SK-N-SH (cell line): ENCODE results near the gene KLHDC10. TPM values are rescaled to one million over a fixed set of nuclear protein-coding genes. Genes with fewer than 3 reads are reported as not detected.

Experiments
- CTCF ChIA-PET: fragments of 300-600, 350-600 bp; formaldehyde crosslinking; extraction: SDS; loops from one replicate; lab custom pipeline; 2021; lab: Yijun Ruan, JAX
- POLR2A ChIA-PET: fragments of 350-600 bp; sonication (Branson Sonifier 250); formaldehyde crosslinking; extraction: SDS; loops from one replicate; lab custom pipeline; 2020; ENCODE audit warnings: antibody characterized with exemption, inconsistent platforms; lab: Yijun Ruan, JAX
- DNase-seq: peaks from one replicate; pipeline ENCODE4 v3.0.0; 2012
- H2AFZ ChIP-seq: fragments of 200-600 bp; sonication (generic); 2 replicates; pipeline ENCODE4 v1.8.1; 2016; ENCODE audit warnings: antibody characterized with exemption, mild to moderate bottlenecking, low read depth
- H3F3A ChIP-seq: fragments of 200-600 bp; sonication (generic); replicated peaks from 2 replicates; pipeline ENCODE3; 2016; ENCODE audit warnings: antibody characterized with exemption, mild to moderate bottlenecking; ENCODE audit not compliant: insufficient read depth
- H3K27ac ChIP-seq, 2 experiments: fragments of 200-500 bp in 1 of 2; fragments of 200-600 bp in 1 of 2; sonication (Bioruptor generic) in 1 of 2; sonication (generic), shearing (Covaris generic) in 1 of 2; 2 replicates each; pipeline versions ENCODE4 v1.5.1 to v1.6.1; 2014 to 2016; ENCODE audit warnings: low read depth in 2 of 2, inconsistent platforms in 1 of 2, low read length in 1 of 2, mild to moderate bottlenecking in 1 of 2, mixed read lengths in 1 of 2
- H3K27me3 ChIP-seq: fragments of 200-600 bp; sonication (generic), shearing (Covaris generic); 2 replicates; pipeline ENCODE4 v1.6.1; 2016; ENCODE audit warnings: mixed run types; ENCODE audit not compliant: insufficient read depth
- H3K36me3 ChIP-seq, 2 experiments: fragments of 200-500 bp in 1 of 2; fragments of 200-600 bp in 1 of 2; sonication (Bioruptor generic) in 1 of 2; sonication (generic) in 1 of 2; replicated peaks in 1 of 2; 2 replicates each; pipeline versions ENCODE3 to v1.5.1; 2014 to 2016; ENCODE audit warnings: low read length in 1 of 2, mild to moderate bottlenecking in 1 of 2; ENCODE audit not compliant: insufficient read depth in 2 of 2, control insufficient read depth in 1 of 2
- H3K4me1 ChIP-seq, 2 experiments: fragments of 200-500 bp in 1 of 2; fragments of 200-600 bp in 1 of 2; sonication (Bioruptor generic) in 1 of 2; sonication (generic), shearing (Covaris generic) in 1 of 2; 2 replicates each; pipeline versions ENCODE4 v1.5.1 to v1.6.1; 2014 to 2016; ENCODE audit warnings: low read depth in 1 of 2, low read length in 1 of 2, mixed run types in 1 of 2; ENCODE audit not compliant: insufficient read depth in 2 of 2, control insufficient read depth in 1 of 2
- H3K4me2 ChIP-seq: fragments of 200-600 bp; sonication (generic), shearing (Covaris generic); 2 replicates; pipeline ENCODE4 v1.6.1; 2017; ENCODE audit warnings: mixed run types
- H3K4me3 ChIP-seq, 2 experiments: fragments of 200-500 bp in 1 of 2; fragments of 200-600 bp in 1 of 2; sonication (Bioruptor generic) in 1 of 2; sonication (generic), shearing (Covaris generic) in 1 of 2; 2 replicates each; pipeline versions ENCODE4 v1.5.1 to v1.8.1; 2014 to 2016; ENCODE audit warnings: low read depth in 2 of 2, inconsistent platforms in 1 of 2, low read length in 1 of 2, mild to moderate bottlenecking in 1 of 2, mixed read lengths in 1 of 2, moderate library complexity in 1 of 2
- H3K79me2 ChIP-seq: fragments of 200-600 bp; sonication (generic); 2 replicates; pipeline ENCODE4 v1.8.1; 2017; ENCODE audit warnings: mild to moderate bottlenecking; ENCODE audit not compliant: insufficient read depth
- H3K9ac ChIP-seq: fragments of 200-600 bp; sonication (generic); 2 replicates; pipeline ENCODE4 v1.6.1; 2017; ENCODE audit warnings: mixed run types
- H3K9me2 ChIP-seq: fragments of 200-600 bp; sonication (generic); 2 replicates; pipeline ENCODE4 v1.6.1; 2017; ENCODE audit warnings: mixed run types
- H3K9me3 ChIP-seq: fragments of 200-600 bp; sonication (generic); 2 replicates; pipeline ENCODE4 v1.6.1; 2017; ENCODE audit warnings: mixed run types, mild to moderate bottlenecking, moderate library complexity
- H4K20me1 ChIP-seq: fragments of 200-600 bp; sonication (generic); 2 replicates; pipeline ENCODE4 v1.6.1; 2017; ENCODE audit warnings: mild to moderate bottlenecking, mixed run types; ENCODE audit not compliant: insufficient read depth
- IRF3 ChIP-seq: fragments of 150-350 bp; IDR thresholded peaks from 2 replicates; pipeline ENCODE4 v1.6.1; 2016; ENCODE audit warnings: mild to moderate bottlenecking, low read depth, low read length
- NFIC ChIP-seq: IDR thresholded peaks from 2 replicates; pipeline ENCODE4 v1.4.0; 2012; ENCODE audit warnings: borderline replicate concordance
- NRF1 ChIP-seq: IDR thresholded peaks from 2 replicates; pipeline ENCODE4 v1.6.1; 2012; ENCODE audit warnings: low read depth, mild to moderate bottlenecking, low read length
- RAD21 ChIP-seq: IDR thresholded peaks from 2 replicates; pipeline ENCODE4 v1.6.1; 2012; ENCODE audit warnings: mild to moderate bottlenecking, low read length
- REST ChIP-seq: IDR thresholded peaks from 2 replicates; pipeline ENCODE4 v1.6.1; 2012; ENCODE audit warnings: mild to moderate bottlenecking, low read depth, low read length, moderate library complexity
- RFX5 ChIP-seq: IDR thresholded peaks from 2 replicates; pipeline ENCODE4 v1.6.1; 2012; ENCODE audit warnings: mild to moderate bottlenecking, improper control_type of control experiment, low read length
- SMC3 ChIP-seq: IDR thresholded peaks from 2 replicates; pipeline ENCODE4 v1.6.1; 2012; ENCODE audit warnings: low read depth, low read length, improper control_type of control experiment
- TAF1 ChIP-seq: IDR thresholded peaks from 2 replicates; pipeline ENCODE4 v1.6.1; 2012; ENCODE audit warnings: low read depth, mild to moderate bottlenecking, low read length, moderate library complexity, borderline replicate concordance
- TCF12 ChIP-seq: IDR thresholded peaks from 2 replicates; pipeline ENCODE4 v1.4.0; 2012
- WGBS: methylation state at CpG from one replicate; pipeline ENCODE4 v1.1.6; 2017; ENCODE audit warnings: low lambda C conversion rate; 5-methylcytosine and 5-hydroxymethylcytosine counted together
- polyA plus RNA-seq, 3 experiments: library from polyadenylated mRNA; depleted of rRNA; stranded (reverse); fragments of >200 nt; gene quantifications; 2 replicates each; pipeline ENCODE4 v1.2.3, GENCODE V29; 2012
- TF ChIP-seq, protein P1 (sequence below): fragments of 200-600 bp; sonication (generic); IDR thresholded peaks from 2 replicates; pipeline ENCODE4 v1.6.1; 2017; ENCODE audit warnings: antibody characterized with exemption, mild to moderate bottlenecking, moderate library complexity
- TF ChIP-seq, protein P2 (sequence below): IDR thresholded peaks from 2 replicates; pipeline ENCODE4; 2012
- TF ChIP-seq, protein P3 (sequence below): IDR thresholded peaks from 2 replicates; pipeline ENCODE4 v1.4.0; 2012; ENCODE audit warnings: low read depth, borderline replicate concordance

The KLHDC10 gene
- polyA plus RNA-seq, 1 of the 3 experiments (the other 2 are of a cell fraction) = 15.9 TPM

DNA sequence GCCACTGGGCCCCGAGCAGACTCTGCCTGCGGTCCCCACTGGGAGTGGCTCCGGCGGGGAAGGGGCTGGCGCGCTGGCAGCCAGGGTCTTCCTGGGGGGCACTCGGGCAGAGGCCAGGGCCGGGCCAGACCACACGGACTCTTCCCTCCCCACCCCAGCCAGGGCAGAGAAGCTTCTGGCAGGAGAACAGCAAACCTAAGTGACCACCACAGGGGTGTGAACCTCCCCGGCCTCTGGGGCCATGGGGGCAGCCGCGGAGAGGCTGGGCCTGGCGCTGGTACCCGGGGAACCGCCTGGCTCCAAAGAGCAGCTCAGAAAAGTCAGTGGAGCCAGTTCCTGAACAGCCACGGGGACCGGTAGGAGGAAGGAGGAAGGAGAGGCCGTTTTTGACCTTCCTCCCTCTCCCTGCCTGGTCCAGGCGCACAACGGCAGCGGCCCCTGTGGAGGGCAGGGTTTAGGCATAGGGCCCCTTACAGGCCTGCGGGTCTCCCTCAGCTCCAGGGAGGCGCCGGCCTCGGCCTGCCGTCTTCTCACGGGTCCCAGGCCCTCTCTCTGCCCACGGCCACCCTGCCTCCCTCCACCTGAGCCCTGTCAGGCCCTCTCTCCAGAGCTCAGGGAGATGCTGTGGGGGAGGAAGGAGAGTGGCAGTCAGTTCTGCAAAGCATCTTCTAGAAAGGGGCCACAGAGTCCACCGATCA is 83.0 kb downstream of the KLHDC10 start (continued):
- TF ChIP-seq IRF3 = no peak
- TF ChIP-seq NRF1 = no peak

DNA sequence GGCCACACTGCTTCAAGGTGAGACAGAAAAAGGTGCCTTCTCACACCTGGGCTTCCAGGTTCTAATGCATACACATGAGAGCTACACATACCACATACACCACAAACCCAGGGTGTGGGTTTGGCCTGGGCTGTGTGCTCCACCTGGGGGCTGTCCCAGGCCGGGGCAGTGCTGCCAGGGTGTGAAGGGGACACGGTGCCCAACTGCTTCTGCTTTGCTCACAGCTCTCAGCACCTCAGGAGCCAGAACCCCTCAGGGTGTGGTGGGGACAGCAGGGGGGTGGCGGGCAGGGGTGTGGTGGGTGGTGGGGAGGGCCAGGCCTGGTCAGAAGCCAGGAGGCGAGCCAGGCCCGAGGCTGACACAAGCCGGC is 83.8 kb downstream of the KLHDC10 start:
- Histone ChIP-seq H3K9me3 (no peaks in the 10 kb centered on the region), H2AFZ (no peak overlapping the region), H3K27ac (peak overlapping the region in 1 of 2 experiments; percentile 11; a peak in 2 of 4 replicates), H3K79me2 (no peaks in the 10 kb centered on the region), H3K4me2 (no peak overlapping the region), H3K4me1 (peaks cover 0 to 16% of the 10 kb centered on the region in 2 experiments; a peak in 1 of 4 replicates), H3K4me3 (no peak overlapping the region), H3K36me3 (peaks cover 0 to 3% of the 10 kb centered on the region in 2 experiments), H3F3A (peaks cover 4% of the 10 kb centered on the region), H3K27me3 (no peaks in the 10 kb centered on the region), H3K9ac (no peak overlapping the region), H4K20me1 (no peaks in the 10 kb centered on the region), H3K9me2 (no peaks in the 10 kb centered on the region)
- ChIA-PET POLR2A (interaction anchor here (1.8 to 2.8 kb wide), 2 partner anchors 12 to 51 kb away, joined by 13 to 19 read pairs; partner anchors contain the start of gene TMEM209), CTCF (interaction anchor here (0.8 to 3.0 kb wide), 13 partner anchors 9 to 570 kb away, joined by 3 to 20 read pairs (median 4); no protein-coding TSS in a partner anchor)
- DNase-seq = no peak
- peak; percentile 23; the same call in 1 of the 2 replicates for TF ChIP-seq SMC3
- no peak for TF ChIP-seq RFX5
- peak; percentile 42 for TF ChIP-seq RAD21
- no peak for TF ChIP-seq NRF1
- WGBS = 38% methylated on average over 5 of the region's 6 CpGs

- Histone ChIP-seq H3K4me3 (no peak overlapping the region; a peak in 1 of 4 replicates), H3K9me2 (no peaks in the 10 kb centered on the region), H3K36me3 (peaks cover 0 to 7% of the 10 kb centered on the region in 2 experiments), H3K27ac (peak overlapping the region in 1 of 2 experiments; percentile 48; a peak in 2 of 4 replicates), H3K9ac (no peak overlapping the region), H4K20me1 (no peaks in the 10 kb centered on the region), H2AFZ (no peak overlapping the region), H3F3A (peaks cover 4% of the 10 kb centered on the region), H3K4me2 (no peak overlapping the region), H3K4me1 (peaks cover 0 to 16% of the 10 kb centered on the region in 2 experiments; a peak in 1 of 4 replicates), H3K9me3 (no peaks in the 10 kb centered on the region), H3K27me3 (no peaks in the 10 kb centered on the region), H3K79me2 (no peaks in the 10 kb centered on the region)
- ChIA-PET CTCF (interaction anchor here (0.6 to 3.0 kb wide), 16 partner anchors 9 to 569 kb away, joined by 3 to 20 read pairs (median 4); no protein-coding TSS in a partner anchor), POLR2A (interaction anchor here (1.8 to 2.8 kb wide), 2 partner anchors 13 to 51 kb away, joined by 13 to 19 read pairs; partner anchors contain the start of gene TMEM209)
- peak; percentile 98 for DNase-seq
- 54% methylated on average over 29 of the region's 31 CpGs for WGBS
- TF ChIP-seq, protein P1, sequence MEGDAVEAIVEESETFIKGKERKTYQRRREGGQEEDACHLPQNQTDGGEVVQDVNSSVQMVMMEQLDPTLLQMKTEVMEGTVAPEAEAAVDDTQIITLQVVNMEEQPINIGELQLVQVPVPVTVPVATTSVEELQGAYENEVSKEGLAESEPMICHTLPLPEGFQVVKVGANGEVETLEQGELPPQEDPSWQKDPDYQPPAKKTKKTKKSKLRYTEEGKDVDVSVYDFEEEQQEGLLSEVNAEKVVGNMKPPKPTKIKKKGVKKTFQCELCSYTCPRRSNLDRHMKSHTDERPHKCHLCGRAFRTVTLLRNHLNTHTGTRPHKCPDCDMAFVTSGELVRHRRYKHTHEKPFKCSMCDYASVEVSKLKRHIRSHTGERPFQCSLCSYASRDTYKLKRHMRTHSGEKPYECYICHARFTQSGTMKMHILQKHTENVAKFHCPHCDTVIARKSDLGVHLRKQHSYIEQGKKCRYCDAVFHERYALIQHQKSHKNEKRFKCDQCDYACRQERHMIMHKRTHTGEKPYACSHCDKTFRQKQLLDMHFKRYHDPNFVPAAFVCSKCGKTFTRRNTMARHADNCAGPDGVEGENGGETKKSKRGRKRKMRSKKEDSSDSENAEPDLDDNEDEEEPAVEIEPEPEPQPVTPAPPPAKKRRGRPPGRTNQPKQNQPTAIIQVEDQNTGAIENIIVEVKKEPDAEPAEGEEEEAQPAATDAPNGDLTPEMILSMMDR = peak; percentile 45
- TF ChIP-seq NFIC (peak; percentile 62), TCF12 (no peak; the same call in 1 of the 2 replicates), TAF1 (no peak), NRF1 (0 out of 2 replicates have a peak, but pooled peaks have one; percentile 3), REST (no peak)
- TF ChIP-seq, protein P2, sequence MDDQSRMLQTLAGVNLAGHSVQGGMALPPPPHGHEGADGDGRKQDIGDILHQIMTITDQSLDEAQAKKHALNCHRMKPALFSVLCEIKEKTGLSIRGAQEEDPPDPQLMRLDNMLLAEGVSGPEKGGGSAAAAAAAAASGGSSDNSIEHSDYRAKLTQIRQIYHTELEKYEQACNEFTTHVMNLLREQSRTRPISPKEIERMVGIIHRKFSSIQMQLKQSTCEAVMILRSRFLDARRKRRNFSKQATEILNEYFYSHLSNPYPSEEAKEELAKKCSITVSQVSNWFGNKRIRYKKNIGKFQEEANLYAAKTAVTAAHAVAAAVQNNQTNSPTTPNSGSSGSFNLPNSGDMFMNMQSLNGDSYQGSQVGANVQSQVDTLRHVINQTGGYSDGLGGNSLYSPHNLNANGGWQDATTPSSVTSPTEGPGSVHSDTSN = no peak
- TF ChIP-seq, protein P3, sequence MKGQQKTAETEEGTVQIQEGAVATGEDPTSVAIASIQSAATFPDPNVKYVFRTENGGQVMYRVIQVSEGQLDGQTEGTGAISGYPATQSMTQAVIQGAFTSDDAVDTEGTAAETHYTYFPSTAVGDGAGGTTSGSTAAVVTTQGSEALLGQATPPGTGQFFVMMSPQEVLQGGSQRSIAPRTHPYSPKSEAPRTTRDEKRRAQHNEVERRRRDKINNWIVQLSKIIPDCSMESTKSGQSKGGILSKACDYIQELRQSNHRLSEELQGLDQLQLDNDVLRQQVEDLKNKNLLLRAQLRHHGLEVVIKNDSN = no peak
Measured at GRCh38 chr7:130154501-130155317, 84.4 kb downstream of the KLHDC10 start.
